HG03196 (cell line): ENCODE data around the gene SCNN1A.

ENCODE experiments used
- ATAC-seq: cut with Tn5 transposase; IDR thresholded peaks from one replicate; pipeline ENCODE4 v1.9.1; 2021; ENCODE audit not compliant: unreplicated experiment

SCNN1A gene

DNA sequence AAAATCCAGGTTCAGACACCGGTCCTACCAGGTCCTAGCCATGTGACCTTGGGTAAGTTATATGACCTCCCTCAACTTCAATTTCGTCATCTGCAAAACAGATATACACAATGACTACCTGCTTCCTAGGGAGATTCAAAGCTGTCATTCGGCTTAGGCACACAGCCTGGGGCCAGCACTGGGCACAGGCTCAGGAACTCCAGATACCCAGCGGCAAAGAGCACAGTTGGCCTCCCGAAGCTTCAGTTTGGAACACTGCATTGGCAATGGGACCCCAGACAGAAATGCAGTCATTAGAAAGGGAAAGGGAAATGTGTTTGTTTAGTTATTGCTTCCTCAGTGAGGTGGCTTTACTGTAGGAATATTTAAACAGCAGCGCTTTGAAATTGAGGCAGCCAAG lies 53.5 kb downstream of the SCNN1A start:
- ATAC-seq = no peak

DNA sequence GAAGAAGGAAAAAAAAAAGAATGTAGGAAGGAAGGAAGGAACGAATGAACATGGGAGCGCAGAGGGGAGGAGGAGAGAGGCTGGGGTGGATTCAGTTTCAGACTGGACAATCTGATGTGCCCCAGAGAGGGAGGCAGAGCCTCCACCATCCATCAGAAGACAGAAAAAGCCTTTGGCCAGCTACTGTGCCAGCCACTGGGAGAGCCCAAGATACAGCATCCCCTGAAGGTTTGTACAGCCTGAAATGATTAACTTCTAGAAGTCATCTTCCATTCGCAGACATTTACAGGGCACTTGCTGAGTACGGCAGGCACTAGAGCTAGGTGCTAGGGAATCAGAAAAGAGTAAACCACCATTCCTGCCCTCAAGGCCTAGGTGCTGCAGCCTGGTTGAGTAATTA lies 55.9 kb downstream of the SCNN1A start:
- no peak for ATAC-seq

GRCh38 chr12:6318440-6318879 lies 56.9 kb downstream of the SCNN1A start:
- ATAC-seq = no peak

DNA sequence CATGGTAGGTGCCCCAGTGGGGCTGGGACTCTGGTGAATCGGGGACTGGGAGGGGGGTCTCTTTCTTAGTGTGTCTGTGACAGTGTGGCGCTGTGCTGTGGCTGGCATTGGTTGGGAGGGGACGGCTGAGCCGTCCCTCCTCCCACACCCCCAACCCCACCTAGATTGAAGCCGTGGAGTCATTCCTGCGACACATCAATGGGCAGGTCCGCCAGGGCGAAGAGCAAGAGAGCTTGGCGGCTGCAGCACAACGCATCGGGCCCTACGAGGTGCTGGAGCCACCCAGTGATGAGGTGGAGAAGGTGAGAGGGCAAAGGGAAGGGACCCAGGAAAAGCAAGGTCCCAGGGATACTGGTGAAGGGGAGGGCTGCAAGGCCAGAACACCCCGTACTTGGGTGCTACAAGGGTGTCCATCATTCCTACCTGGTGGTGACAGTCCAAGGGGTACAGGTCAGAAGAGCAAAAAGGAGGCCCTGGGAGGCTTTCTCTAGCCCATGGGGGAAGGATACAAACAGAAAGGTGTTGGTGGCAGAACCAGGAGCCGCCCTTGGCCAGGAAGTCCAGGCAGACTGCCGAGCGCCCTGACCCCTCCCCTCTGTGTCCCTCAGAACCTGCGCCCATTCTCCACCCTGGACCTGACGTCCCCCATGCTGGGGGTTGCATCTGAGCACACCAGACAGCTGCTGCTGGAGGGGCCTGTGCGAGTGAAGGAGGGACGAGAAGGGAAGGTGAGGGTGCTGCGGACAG lies 57.5 kb downstream of the SCNN1A start:
- no peak for ATAC-seq

DNA sequence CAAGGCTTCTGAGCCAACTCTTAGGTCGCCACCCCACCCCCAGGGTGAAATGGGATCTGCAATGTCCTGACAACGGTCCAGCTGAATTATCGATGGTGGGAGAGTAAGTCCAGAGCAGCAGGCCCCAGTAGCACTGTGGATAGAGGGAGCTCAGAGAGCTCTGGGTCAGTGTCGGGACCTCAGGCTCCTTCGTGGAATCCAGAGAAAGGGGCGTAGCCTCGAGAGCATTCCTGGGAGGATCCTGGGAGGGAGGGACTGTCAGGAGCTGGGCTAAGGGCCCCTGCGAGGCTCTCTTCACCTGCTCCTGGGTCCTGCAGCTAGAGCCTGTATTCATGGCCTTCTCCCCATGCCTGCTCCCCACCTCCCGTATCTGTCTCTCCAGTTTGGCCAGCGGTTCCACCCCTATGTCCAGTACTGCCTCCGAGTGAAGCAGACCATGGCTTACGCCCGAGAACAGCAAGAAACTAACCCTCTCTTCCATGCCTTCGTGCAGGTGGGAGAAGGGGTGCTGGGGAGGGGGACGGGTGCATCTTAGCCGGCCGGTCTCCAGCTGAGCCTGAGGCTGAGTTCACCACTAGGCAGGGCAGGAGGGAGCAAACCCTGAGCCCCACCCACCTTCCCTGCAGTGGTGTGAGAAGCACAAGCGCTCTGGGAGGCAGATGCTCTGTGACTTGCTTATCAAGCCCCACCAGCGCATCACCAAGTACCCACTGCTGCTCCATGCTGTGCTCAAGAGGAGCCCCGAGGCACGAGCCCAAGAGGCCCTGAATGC lies 58.3 kb downstream of the SCNN1A start:
- ATAC-seq = no peak

GRCh38 chr12:6315704-6316597 lies 59.4 kb downstream of the SCNN1A start:
- ATAC-seq = no peak

DNA sequence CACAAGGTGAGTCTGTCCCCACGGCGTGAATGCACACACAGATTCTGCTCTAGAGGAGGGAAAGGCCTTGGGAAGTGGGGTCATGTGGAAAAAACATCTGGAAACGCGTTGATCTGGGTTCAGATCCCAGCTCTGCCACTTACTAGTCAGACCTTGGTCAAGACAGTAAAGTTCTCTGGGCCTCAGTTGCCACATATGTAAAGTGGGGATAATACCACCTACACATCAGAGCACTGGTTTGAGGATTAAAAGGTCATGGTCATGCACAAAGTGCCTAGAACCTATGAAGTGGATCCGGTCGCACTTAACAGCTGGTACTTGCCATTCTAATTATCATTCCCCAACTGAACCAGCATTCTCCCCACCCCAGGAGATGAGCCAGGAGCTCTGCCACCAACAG lies 60.2 kb downstream of the SCNN1A start:
- no peak for ATAC-seq

DNA sequence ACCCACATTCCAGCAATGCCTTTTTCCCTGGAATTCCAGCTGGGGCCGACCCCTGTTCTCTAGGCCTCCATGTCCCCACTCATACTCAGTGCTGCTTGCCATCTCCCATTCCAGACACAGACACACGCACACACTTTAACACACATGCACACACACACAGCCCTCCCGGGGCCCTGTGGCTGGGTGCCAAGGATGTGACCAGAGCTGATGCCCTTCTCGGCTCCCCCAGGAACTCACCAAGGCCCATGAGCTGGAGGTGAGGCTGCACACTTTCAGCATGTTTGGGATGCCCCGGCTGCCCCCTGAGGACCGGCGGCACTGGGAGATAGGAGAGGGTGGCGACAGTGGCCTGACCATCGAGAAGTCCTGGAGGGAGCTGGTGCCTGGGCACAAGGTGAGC lies 60.6 kb downstream of the SCNN1A start:
- no peak for ATAC-seq

- no peak for ATAC-seq
Observed at GRCh38 chr12:6313326-6313940, 61.9 kb downstream of the SCNN1A start.

DNA sequence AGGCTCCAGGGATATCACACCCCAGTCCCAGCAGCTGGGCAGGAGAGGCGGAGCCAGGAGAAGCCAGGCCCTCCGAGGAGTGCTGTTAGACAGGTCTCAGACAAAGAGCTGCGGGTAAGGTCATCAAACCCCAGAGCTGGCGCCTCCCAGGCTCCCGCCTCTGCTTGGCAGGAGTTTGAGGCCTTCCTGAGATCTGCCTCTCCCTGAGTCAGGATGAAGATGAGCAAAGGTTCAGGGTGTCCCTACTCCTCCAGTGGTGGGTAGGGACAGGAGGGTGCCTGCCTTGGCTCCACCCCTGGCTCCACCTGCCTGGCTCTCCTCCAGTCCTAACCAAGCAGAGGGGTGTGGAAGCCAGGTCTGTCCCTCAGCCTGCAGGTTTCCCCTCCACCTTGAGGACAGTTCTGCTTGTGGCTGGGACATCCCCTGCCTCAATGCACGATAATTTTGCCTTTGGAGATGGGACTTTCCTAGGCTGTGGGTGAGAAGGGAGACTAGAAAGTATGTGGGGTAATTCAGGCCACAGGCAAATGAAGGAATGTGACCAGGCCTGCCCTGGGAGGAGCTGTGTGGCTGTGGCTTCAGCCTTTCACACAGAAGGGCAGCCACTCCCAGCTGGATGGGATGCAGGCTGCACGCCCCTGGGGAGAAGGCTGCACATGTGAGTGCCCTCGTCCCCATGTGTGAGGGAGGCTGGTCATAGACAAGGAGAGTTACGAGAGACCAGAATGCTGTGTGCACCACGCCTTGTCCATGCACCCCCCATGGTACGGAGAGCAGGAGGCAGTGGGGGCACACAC lies 62.6 kb downstream of the SCNN1A start:
- peak; percentile 59 for ATAC-seq

DNA sequence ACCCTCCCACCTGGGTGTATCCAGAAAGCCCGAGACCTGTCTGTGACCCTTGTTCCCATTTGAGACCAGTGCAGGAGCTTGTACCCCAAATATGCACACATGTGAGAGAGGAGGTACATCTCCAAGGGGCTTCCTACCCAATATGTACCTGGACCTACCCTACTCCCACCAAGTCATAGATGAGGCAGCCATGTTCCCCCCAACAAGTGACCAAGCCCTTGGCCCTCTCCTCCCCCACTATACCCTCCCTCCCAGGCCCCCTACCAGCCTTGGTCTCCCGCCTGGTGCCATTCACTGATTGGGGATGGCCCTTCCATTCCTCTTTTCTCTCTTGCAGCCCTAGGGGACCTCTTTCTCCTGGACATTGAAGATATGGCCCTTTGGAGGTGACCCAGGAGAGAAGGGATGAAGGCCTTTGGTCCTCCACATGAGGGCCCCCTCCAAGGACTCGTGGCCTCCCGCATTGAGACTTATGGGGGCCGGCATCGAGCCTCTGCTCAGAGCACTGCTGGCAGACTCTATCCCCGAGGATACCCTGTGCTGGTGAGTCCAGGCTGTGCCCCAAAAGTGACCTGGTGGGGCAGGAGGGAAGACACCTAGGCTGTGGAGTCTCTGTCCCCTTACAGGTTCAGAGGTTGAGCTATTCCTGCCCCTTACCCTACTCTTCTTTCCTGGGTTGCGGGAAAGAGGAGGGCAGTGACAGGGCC lies 63.4 kb downstream of the SCNN1A start:
- no peak for ATAC-seq

GRCh38 chr12:6310771-6311610 lies 64.4 kb downstream of the SCNN1A start:
- ATAC-seq = no peak

DNA sequence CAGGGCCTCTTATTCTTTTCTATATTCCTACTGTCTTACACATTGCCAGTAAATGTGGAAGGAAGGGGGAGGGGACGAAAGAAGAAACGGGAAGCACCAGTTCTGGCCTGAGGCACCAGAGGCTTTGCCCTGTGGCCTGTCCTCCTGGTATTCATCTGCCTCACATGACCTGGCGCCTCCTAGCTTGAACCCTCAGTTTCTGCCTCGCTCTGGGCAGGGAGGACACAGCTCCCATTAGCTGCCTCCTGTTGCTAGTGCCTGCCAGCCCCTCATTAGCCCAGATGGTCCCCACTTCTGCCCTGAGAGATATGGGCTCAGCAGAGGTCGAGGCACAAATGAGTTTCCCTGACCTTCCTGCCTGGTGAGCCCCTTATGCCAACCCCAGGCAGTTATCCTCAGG lies 67.8 kb downstream of the SCNN1A start:
- no peak for ATAC-seq

DNA sequence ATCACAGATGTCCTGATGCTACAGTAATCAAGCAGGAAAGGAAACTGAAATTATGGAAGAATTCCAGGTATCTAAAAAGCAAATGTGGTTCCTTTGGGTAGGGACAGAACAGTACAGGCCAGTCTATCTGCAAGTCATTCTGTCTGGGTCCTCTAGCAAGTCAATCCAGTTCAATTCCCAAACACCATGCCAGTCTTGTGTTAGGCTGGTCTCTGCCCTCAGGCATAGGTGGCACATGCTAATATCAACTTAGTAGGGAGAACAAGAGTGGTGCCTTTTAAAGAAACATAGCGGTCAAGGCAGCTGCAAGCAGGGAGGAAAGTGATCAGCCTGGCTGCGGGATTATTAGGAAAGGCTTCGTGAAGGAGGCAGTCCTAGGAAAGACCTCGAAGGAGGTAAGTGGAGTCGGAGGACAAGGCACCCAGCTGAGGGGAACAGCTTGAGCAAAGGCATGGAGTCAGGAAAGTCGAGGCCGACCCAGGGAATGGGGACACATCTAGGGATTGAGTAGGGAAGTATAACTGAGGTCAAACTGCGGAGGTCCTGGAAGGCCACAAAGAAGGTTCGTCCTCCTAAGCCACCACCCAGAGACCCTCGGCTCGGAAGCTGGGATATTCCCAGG lies 68.7 kb downstream of the SCNN1A start:
- ATAC-seq = no peak

DNA sequence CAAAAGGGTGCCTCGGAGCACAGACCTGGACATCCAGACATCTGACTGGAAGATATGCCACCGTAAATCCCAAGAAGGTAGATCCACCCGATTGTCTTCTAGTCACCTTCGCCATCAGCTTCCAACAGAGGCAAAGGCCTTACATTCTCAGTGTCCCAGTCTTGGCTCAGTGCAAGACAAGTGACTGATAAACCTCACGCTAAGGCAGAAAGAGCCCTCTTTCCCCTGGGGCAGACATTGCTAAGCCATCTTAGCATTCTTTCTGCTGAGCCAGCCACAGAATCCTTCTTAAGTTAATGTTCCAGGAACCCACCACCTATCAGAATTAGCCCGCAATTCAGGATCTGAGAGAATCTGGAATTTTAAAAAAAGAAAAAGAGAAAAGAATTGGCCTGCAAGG lies 69.2 kb downstream of the SCNN1A start:
- no peak for ATAC-seq

DNA sequence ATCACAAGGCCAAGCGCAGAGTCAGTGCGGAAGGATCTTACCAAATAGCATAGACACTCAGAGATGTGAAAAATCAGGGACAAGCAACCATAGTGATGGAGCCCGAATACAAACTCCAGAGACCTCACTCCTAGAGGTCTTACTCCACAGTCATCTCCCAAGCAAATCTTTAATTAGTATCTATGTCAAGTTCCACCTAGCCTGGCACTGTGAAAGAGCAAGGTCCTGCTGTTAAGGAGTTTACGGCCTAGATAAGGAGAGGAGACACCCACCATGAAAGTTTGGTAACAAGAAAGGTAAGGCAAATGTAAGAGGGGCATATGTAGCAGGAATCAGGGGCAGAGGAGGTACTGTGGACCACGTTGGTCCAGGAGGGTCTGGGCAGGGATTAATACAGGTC lies 72.3 kb downstream of the SCNN1A start:
- ATAC-seq = no peak

DNA sequence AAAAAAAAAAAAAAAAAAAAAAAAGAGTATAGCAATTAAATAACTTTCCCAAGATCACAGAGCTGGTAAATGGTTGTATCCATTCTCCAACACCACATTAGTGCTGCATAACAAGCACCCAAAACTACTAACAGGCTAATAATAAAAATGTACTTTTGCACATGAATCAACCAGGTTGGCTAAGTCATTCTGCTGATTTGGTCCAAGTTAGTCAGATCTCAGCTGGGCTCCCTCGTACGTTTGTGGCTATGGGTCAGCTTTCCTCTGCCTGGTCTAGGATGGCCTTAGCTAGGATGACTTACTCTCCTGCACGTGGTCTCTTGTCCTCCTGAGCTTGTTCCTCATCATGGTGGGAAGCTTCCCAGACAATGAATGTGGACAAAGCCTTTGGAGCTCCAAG lies 72.7 kb downstream of the SCNN1A start:
- no peak for ATAC-seq

GRCh38 chr12:6301721-6302120 lies 73.6 kb downstream of the SCNN1A start:
- no peak for ATAC-seq
